Astrocyte of the spinal cord (primary cell): ENCODE data around the gene ARHGAP26.

ENCODE experiments used
- DNase-seq: peaks from one replicate; pipeline ENCODE4 v3.0.0; 2011; ENCODE audit warnings: low read depth, low spot score
- H3K4me3 ChIP-seq: 2 replicates; pipeline ENCODE4 v1.5.1; 2011; ENCODE audit warnings: low read depth, mild to moderate bottlenecking, low read length, moderate library complexity
- in situ Hi-C: cut with HindIII; loops from 2 replicates; pipeline ENCODE4 v1.10.0; 2017; ENCODE audit warnings: low sequenced_read_pairs
- TF ChIP-seq, protein P1 (sequence below): IDR thresholded peaks from 2 replicates; pipeline ENCODE4 v1.5.1; 2012; ENCODE audit warnings: low read depth, mild to moderate bottlenecking, low read length, inconsistent platforms

The ARHGAP26 gene

DNA sequence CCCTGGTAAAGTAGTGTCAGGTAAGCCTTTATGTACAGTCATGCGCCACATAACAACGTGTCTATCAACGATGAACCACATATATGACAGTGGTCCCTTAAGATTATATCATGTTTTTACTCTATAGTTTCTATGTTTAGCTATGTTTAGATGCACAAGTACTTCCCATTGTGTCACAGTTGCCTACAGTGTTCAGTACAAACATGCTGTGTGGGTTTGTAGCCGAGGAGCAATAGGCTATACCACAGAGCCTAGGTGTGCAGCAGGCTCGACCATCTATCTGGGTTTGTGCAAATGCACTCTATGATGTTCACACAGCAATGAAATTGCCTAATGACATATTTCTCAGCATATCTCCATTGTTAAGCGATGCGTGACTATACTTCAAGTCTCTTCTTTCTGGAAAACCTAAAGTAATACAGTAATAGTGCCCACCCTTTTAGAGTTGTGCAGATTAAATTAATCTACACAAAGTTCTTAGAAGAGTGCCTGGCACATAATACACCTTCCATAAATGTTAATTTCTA is 295.9 kb downstream of the ARHGAP26 start:
- DNase-seq = no peak
- no peak overlapping the region for H3K4me3 ChIP-seq
- in situ Hi-C loops = no loop called here
- TF ChIP-seq, protein P1, sequence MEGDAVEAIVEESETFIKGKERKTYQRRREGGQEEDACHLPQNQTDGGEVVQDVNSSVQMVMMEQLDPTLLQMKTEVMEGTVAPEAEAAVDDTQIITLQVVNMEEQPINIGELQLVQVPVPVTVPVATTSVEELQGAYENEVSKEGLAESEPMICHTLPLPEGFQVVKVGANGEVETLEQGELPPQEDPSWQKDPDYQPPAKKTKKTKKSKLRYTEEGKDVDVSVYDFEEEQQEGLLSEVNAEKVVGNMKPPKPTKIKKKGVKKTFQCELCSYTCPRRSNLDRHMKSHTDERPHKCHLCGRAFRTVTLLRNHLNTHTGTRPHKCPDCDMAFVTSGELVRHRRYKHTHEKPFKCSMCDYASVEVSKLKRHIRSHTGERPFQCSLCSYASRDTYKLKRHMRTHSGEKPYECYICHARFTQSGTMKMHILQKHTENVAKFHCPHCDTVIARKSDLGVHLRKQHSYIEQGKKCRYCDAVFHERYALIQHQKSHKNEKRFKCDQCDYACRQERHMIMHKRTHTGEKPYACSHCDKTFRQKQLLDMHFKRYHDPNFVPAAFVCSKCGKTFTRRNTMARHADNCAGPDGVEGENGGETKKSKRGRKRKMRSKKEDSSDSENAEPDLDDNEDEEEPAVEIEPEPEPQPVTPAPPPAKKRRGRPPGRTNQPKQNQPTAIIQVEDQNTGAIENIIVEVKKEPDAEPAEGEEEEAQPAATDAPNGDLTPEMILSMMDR = no peak

DNA sequence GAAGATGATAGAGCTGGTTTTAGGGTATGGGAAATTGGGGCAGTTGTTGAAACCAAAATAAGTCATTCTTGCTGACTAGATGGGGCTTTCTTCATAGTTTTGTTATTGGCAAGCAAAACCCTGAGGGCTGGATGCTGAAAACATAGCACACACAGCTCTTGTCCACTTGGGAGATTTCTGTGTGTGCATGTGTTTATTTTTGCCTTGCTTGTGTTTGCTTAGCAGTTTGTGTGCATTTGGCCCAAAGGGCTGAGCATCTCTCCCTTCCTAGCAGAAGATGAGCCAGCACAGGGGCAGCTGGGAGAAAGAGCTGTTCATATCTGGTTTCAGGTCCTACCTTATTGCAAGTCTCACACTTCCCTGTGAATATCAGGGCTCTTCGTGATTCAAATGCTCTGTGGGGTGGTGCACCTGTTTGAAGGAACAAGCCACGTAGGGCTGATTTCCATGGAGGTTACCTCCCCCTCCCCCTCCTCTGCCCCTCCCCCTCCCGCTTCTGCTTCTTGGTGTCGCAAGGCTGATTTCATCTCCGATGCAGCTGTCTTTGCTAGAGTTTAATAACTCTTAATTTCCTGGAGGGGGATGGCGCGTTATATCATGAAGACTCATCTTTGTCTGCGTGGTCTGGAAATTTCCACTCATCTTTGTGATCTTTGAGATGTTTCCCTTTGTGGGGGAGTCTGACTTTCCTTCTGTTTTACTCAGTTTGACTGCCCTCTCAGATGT is 296.5 kb downstream of the ARHGAP26 start:
- DNase-seq = no peak
- in situ Hi-C loops = no loop called here
- TF ChIP-seq, protein P1 = no peak
- H3K4me3 ChIP-seq = no peak overlapping the region

DNA sequence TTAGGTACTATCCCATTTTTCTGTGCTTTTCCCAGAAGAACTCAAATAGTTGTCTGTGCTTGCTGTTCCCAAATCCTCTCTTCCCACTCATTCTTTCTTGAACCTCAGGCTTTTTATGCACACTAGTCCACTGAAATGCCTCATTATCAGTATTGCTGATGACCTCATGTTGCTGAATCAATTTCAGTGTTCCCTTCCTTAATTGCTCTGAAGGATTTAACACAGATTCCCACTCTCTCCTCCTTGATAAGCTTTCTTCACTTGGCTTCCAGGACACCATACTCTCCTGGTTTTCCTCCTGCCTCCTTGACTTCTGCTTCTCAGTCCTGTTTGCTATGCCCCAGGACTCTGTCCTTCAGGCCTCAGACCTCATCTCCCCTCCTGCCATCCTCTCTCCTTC is 298.5 kb downstream of the ARHGAP26 start:
- DNase-seq = no peak
- in situ Hi-C loops = no loop called here
- no peak overlapping the region for H3K4me3 ChIP-seq
- TF ChIP-seq, protein P1 = no peak

DNA sequence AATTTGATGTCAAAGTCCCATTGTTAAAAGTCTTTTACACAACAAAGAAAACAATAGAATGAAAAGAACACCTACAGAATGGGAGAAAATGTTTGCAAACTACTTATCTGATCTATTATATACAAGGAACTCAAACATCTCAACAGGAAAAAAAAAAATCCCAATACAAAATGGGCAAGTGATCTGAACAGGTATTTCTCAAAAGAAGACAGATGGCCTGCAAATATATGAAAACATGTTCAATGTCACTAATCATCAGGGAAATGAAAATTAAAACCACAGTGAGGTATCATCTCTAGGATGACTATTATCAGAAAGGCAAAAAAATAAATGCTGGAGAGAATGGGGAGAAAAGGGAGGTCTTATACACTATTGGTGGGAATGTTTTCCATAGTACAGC is 301.8 kb downstream of the ARHGAP26 start:
- DNase-seq = no peak
- in situ Hi-C loops = no loop called here
- TF ChIP-seq, protein P1 = no peak
- H3K4me3 ChIP-seq = no peak overlapping the region

DNA sequence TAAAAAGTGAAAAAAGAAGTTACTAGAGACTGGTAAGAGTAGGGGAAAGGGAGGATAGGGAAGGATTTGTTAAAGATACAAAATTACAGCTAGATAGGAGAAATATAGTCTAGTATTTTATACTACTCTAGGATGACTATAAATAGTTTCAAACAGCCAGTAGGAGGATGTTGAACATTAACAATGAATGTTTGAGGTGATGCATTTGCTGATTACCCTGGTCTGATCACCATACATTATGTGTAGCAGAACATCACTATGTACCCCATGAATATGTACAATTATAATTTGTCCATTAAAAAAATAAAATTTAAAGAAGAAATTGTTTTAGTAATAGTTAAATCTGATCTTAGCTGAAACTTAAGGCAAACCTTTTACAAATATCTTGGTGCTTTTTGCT is 302.6 kb downstream of the ARHGAP26 start:
- no peak overlapping the region for H3K4me3 ChIP-seq
- no peak for DNase-seq
- TF ChIP-seq, protein P1 = no peak
- in situ Hi-C loops = no loop called here

DNA sequence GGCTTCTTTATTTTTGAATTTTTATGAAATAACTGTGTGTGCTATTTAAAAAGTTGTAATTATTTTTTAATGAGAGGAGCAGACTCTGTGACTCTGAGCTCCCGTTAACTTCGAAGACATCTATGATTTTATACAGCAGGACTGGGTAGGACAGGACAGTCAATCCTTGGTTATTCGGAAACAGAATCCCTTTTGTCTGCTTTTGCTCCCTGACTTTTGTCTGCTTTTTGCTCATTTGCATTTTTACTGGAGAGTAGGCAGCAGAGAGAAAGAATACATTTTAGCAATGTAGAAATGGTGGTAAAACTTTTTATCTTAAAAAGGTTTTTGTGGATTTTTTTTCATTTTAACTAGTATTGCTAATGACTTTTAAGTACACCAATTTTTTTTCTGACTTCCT is 303.6 kb downstream of the ARHGAP26 start:
- TF ChIP-seq, protein P1 = no peak
- no peak for DNase-seq
- in situ Hi-C loops = no loop called here
- no peak overlapping the region for H3K4me3 ChIP-seq
